Vagina (tissue), 2 donors: ENCODE data around the gene MT1F. TPM values are rescaled to one million over a fixed set of nuclear protein-coding genes. Genes with fewer than 3 reads are reported as not detected.
A peak's percentile ranks its signal among the peaks of the same experiment; 100 is the strongest.

Experiments used
- DNase-seq, 2 donors: peaks; one replicate each; pipeline ENCODE4 v3.0.0-alpha.2; 2017; ENCODE audit errors: extremely low spot score in 2 of 2
- H3K27ac ChIP-seq: fragments of 200-600 bp; sonication (generic); one replicate; pipeline ENCODE4 v1.5.1; 2019
- H3K27me3 ChIP-seq: fragments of 200-600 bp; sonication (generic); one replicate; pipeline ENCODE4 v1.5.1; 2019
- H3K36me3 ChIP-seq, 2 donors: fragments of 200-600 bp; sonication (generic); one replicate each; pipeline ENCODE4 v1.5.1; 2017 to 2019
- H3K4me1 ChIP-seq: fragments of 200-600 bp; sonication (generic); one replicate; pipeline ENCODE4 v1.5.1; 2019
- H3K4me3 ChIP-seq, 2 donors: fragments of 200-600 bp; sonication (generic); 1 replicate in 1 of 2; 2 replicates in 1 of 2; pipeline ENCODE4 v1.5.1; 2016 to 2019
- H3K9me3 ChIP-seq: fragments of 200-600 bp; sonication (generic); one replicate; pipeline ENCODE4 v1.5.1; 2019
- CTCF ChIP-seq, 3 experiments: fragments of 450-650 bp in 2 of 3; fragments of 200-600 bp in 1 of 3; sonication (generic) in 1 of 3; IDR thresholded peaks; one replicate each; pipeline ENCODE4 v1.5.1; 2017 to 2019; ENCODE audit warnings: antibody characterized with exemption in 3 of 3, mild to moderate bottlenecking in 2 of 3, moderate library complexity in 2 of 3
- POLR2A ChIP-seq, 2 donors: fragments of 450-650 bp; IDR thresholded peaks; one replicate each; pipeline ENCODE4 v1.6.1; 2017; ENCODE audit warnings: antibody characterized with exemption in 2 of 2, mild to moderate bottlenecking in 2 of 2, moderate library complexity in 2 of 2
- POLR2AphosphoS5 ChIP-seq, 2 donors: sonication (generic); formaldehyde crosslinking; IDR thresholded peaks; one replicate each; pipeline ENCODE4 v1.9.0; 2017; ENCODE audit warnings: antibody characterized with exemption in 2 of 2, mild to moderate bottlenecking in 2 of 2, low read depth in 1 of 2; ENCODE audit not compliant: insufficient read depth in 1 of 2
- intact Hi-C: fragments of 100-400 bp; cut with DNase I; formaldehyde crosslinking; loops from one replicate; pipeline ENCODE4 v1.15.1; 2023
- total RNA-seq: library from RNA; depleted of rRNA; stranded (reverse); fragments of >200 nt; gene quantifications from one replicate; pipeline ENCODE4 v1.2.3, GENCODE V29; 2016

Gene MT1F
- total RNA-seq, 1 donor from 2014 or later: 16.0 TPM

DNA sequence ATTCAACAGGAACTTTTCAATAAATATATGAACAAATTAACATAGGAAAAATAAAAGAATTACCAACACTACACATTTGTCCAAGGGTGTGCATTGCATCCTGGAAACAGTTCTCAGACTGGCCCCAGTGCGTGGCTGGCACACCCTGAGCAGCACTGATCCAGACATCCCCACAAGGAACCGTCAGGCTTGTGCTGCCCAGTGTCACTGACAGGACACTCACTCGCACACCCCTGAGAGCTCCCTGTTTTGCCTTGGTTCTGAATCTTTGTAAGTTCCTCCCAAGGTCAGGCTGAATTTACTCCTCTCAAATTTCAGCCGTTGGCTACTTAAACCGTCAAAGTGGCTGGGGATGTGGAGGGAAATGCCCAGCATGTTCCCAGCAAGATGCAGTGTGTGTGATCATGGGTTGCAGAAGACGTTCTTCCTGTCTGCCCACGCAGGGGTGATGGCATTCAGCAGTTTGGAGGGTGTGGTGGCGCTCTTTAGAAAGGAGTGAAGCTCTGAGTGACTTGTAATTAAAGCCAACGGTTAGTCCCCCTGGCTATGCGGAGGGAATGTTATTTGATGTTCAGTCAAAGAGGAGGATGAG lies 47.6 kb upstream of the MT1F start:
- Histone ChIP-seq H3K27me3 (no peaks in the 10 kb centered on the region), H3K4me1 (peaks cover 51% of the 10 kb centered on the region), H3K27ac (peak overlapping the region; percentile 83), H3K36me3 (no peaks in the 10 kb centered on the region), H3K9me3 (no peaks in the 10 kb centered on the region), H3K4me3 (peak overlapping the region; percentile 63 to 67)
- TF ChIP-seq CTCF (IDR thresholded peaks at IDR 0.05): no peak
- TF ChIP-seq POLR2AphosphoS5 (IDR thresholded peaks at IDR 0.05; ENCODE audit: insufficient read depth in 1 of 2, low read depth in 1 of 2): peak in 1 of 2 donors; percentile 79
- DNase-seq: no peak
- intact Hi-C loops: loop anchor here (2.0 kb wide), 1 partner anchor 15 kb away; the partner anchor contains the start of gene MT1E

DNA sequence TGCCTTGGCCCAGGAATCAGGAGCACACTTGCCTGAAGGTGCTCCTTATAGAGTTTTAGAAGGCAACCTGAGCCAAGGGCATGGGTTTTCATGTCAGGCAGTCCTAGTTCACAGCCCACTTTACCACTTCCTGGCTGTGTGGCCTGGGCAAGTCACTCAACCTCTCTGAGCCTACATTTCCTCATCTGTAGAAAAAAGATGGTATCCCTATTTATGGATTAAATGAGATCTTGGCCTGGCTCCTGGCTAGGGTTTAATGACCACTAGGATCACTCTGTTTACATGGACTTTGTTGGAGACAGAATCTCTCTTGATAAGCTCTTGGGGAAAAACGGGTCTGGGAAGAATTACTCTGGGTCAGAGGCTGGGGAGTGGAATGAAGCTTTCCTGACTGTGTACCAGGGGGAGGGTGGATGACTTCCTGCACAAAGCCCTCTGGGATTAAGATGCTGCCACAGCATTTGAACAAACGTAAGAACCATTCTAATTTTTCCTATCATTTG lies 47.1 kb upstream of the MT1F start:
- peak overlapping the region; percentile 63 to 67 for H3K4me3 ChIP-seq
- no peak for TF ChIP-seq POLR2AphosphoS5 (IDR thresholded peaks at IDR 0.05; ENCODE audit: insufficient read depth in 1 of 2, low read depth in 1 of 2)
- TF ChIP-seq POLR2A (IDR thresholded peaks at IDR 0.05): no peak
- TF ChIP-seq CTCF (IDR thresholded peaks at IDR 0.05): no peak
- H3K9me3 ChIP-seq: no peaks in the 10 kb centered on the region
- DNase-seq: no peak
- peaks cover 48% of the 10 kb centered on the region for H3K4me1 ChIP-seq
- intact Hi-C loops: loop anchor here (2.0 kb wide), 1 partner anchor 14 kb away; the partner anchor contains the start of gene MT1E
- no peaks in the 10 kb centered on the region for H3K36me3 ChIP-seq
- peak overlapping the region; percentile 83 for H3K27ac ChIP-seq
- no peaks in the 10 kb centered on the region for H3K27me3 ChIP-seq

GRCh38 chr16:56611281-56611833 lies 46.4 kb upstream of the MT1F start:
- peaks cover 41% of the 10 kb centered on the region for H3K4me1 ChIP-seq

GRCh38 chr16:56613706-56614105 lies 44.1 kb upstream of the MT1F start:
- peaks cover 41% of the 10 kb centered on the region for H3K4me1 ChIP-seq
- intact Hi-C loops: no loop called here
- no peak for DNase-seq
- H3K36me3 ChIP-seq: no peaks in the 10 kb centered on the region
- H3K9me3 ChIP-seq: no peaks in the 10 kb centered on the region
- no peak overlapping the region for H3K27ac ChIP-seq
- H3K4me3 ChIP-seq: no peak overlapping the region
- no peaks in the 10 kb centered on the region for H3K27me3 ChIP-seq
- no peak for TF ChIP-seq CTCF (IDR thresholded peaks at IDR 0.05)
- no peak for TF ChIP-seq POLR2A (IDR thresholded peaks at IDR 0.05)
- TF ChIP-seq POLR2AphosphoS5 (IDR thresholded peaks at IDR 0.05; ENCODE audit: insufficient read depth in 1 of 2, low read depth in 1 of 2): no peak

More at GRCh38 chr16:56611281-56611833, 46.4 kb upstream of the MT1F start:
- no peaks in the 10 kb centered on the region for H3K27me3 ChIP-seq
- TF ChIP-seq CTCF (IDR thresholded peaks at IDR 0.05): no peak
- H3K4me3 ChIP-seq: peak overlapping the region in 1 of 2 donors; percentile 67
- H3K9me3 ChIP-seq: no peaks in the 10 kb centered on the region
- DNase-seq: no peak
- intact Hi-C loops: loop anchor here (2.0 kb wide), 1 partner anchor 13 kb away; the partner anchor contains the start of gene MT1E
- H3K36me3 ChIP-seq: no peaks in the 10 kb centered on the region
- H3K27ac ChIP-seq: peak overlapping the region; percentile 83

- TF ChIP-seq POLR2AphosphoS5 (IDR thresholded peaks at IDR 0.05; ENCODE audit: insufficient read depth in 1 of 2, low read depth in 1 of 2) (no peak), POLR2A (IDR thresholded peaks at IDR 0.05) (no peak), CTCF (IDR thresholded peaks at IDR 0.05) (no peak)
- DNase-seq: no peak
- intact Hi-C loops: no loop called here
- Histone ChIP-seq H3K27me3 (no peaks in the 10 kb centered on the region), H3K36me3 (no peaks in the 10 kb centered on the region), H3K4me3 (no peak overlapping the region), H3K9me3 (no peaks in the 10 kb centered on the region), H3K27ac (no peak overlapping the region), H3K4me1 (peaks cover 40% of the 10 kb centered on the region)
Observed at GRCh38 chr16:56614549-56614991, 43.2 kb upstream of the MT1F start.
